CD14-positive monocyte (primary cell): ENCODE data around the gene ZNF282. TPM values are rescaled to one million over a fixed set of nuclear protein-coding genes. Genes with fewer than 3 reads are reported as not detected.

Experiments used
- DNase-seq, 3 donors: peaks; one replicate each; pipeline ENCODE4 v3.0.0-alpha.2; 2011 to 2022
- H2AFZ ChIP-seq: 2 replicates; pipeline ENCODE4 v1.6.0; 2012; ENCODE audit warnings: mild to moderate bottlenecking, low read depth, low read length, inconsistent platforms; ENCODE audit not compliant: insufficient read depth, poor library complexity, severe bottlenecking
- H3K27ac ChIP-seq, 2 donors: 1 replicate in 1 of 2; 2 replicates in 1 of 2; pipeline ENCODE4 v1.5.1; 2012 to 2013; ENCODE audit warnings: low read length in 2 of 2, control low read depth in 1 of 2, inconsistent platforms in 1 of 2, low read depth in 1 of 2, mild to moderate bottlenecking in 1 of 2
- H3K27me3 ChIP-seq, 2 donors: one replicate each; pipeline versions ENCODE4 v1.6.0 to v1.6.1; 2011 to 2013; ENCODE audit warnings: low read length in 2 of 2; ENCODE audit not compliant: control insufficient read depth in 2 of 2, insufficient read depth in 2 of 2
- H3K36me3 ChIP-seq, 2 donors: replicated peaks in 1 of 2; 1 replicate in 1 of 2; 2 replicates in 1 of 2; pipeline versions ENCODE4 v1.5.1 to v1.6.1; 2012 to 2013; ENCODE audit warnings: low read length in 2 of 2, control low read depth in 1 of 2, inconsistent platforms in 1 of 2, mild to moderate bottlenecking in 1 of 2; ENCODE audit not compliant: insufficient read depth in 2 of 2, control insufficient read depth in 1 of 2
- H3K4me1 ChIP-seq, 2 donors: 1 replicate in 1 of 2; 2 replicates in 1 of 2; pipeline versions ENCODE4 v1.5.1 to v1.6.1; 2012 to 2013; ENCODE audit warnings: low read length in 2 of 2, control low read depth in 1 of 2, inconsistent platforms in 1 of 2, mild to moderate bottlenecking in 1 of 2, moderate library complexity in 1 of 2; ENCODE audit not compliant: insufficient read depth in 2 of 2, control insufficient read depth in 1 of 2
- H3K4me2 ChIP-seq: replicated peaks from 2 replicates; pipeline ENCODE3; 2012; ENCODE audit warnings: low read length, moderate library complexity, mild to moderate bottlenecking; ENCODE audit not compliant: poor library complexity, severe bottlenecking; ENCODE audit errors: extremely low read depth
- H3K4me3 ChIP-seq, 3 experiments: fragments of 200-600 bp in 1 of 3; sonication (generic) in 1 of 3; replicated peaks in 1 of 3; 1 replicate in 2 of 3; 2 replicates in 1 of 3; pipeline ENCODE4 v1.5.1; 2011 to 2013; ENCODE audit warnings: low read length in 3 of 3, mild to moderate bottlenecking in 3 of 3, control low read depth in 2 of 3, low read depth in 2 of 3, inconsistent platforms in 1 of 3, moderate library complexity in 1 of 3
- H3K79me2 ChIP-seq: 2 replicates; pipeline ENCODE4 v1.6.0; 2012; ENCODE audit warnings: mild to moderate bottlenecking, control low read depth, inconsistent platforms, low read length, moderate library complexity; ENCODE audit not compliant: insufficient read depth
- H3K9ac ChIP-seq: 2 replicates; pipeline ENCODE4 v1.6.0; 2017; ENCODE audit warnings: low read length, mild to moderate bottlenecking; ENCODE audit not compliant: insufficient read depth, poor library complexity, severe bottlenecking
- H3K9me3 ChIP-seq, 2 donors: replicated peaks in 1 of 2; 1 replicate in 1 of 2; 2 replicates in 1 of 2; pipeline versions ENCODE4 v1.5.1 to v1.6.1; 2012 to 2013; ENCODE audit warnings: low read length in 2 of 2, control low read depth in 1 of 2; ENCODE audit not compliant: control insufficient read depth in 1 of 2, insufficient read depth in 1 of 2
- H4K20me1 ChIP-seq: 2 replicates; pipeline ENCODE4 v1.6.0; 2012; ENCODE audit warnings: mild to moderate bottlenecking, low read length, control low read depth, moderate library complexity; ENCODE audit not compliant: insufficient read depth
- H3K27ac Mint-ChIP-seq, 7 donors: one replicate each; pipeline ENCODE4 v1.8.0; 2020; ENCODE audit warnings: mild to moderate bottlenecking in 7 of 7, mixed read lengths in 7 of 7, moderate library complexity in 6 of 7, inconsistent platforms in 2 of 7
- H3K27me3 Mint-ChIP-seq, 3 donors: one replicate each; pipeline ENCODE4 v1.8.0; 2021 to 2022; ENCODE audit warnings: low read depth in 3 of 3, mild to moderate bottlenecking in 3 of 3, mixed read lengths in 3 of 3, moderate library complexity in 3 of 3, inconsistent platforms in 1 of 3
- H3K36me3 Mint-ChIP-seq, 2 donors: one replicate each; pipeline ENCODE4 v1.8.0; 2020; ENCODE audit warnings: mixed read lengths in 2 of 2, inconsistent platforms in 1 of 2, mild to moderate bottlenecking in 1 of 2
- H3K4me1 Mint-ChIP-seq: one replicate; pipeline ENCODE4 v1.8.0; 2020; ENCODE audit warnings: mild to moderate bottlenecking, mixed read lengths
- H3K4me3 Mint-ChIP-seq, 2 donors: one replicate each; pipeline ENCODE4 v1.8.0; 2020; ENCODE audit warnings: mild to moderate bottlenecking in 2 of 2, mixed read lengths in 2 of 2, moderate library complexity in 1 of 2
- H3K9me3 Mint-ChIP-seq, 7 donors: one replicate each; pipeline ENCODE4 v1.8.0; 2020 to 2022; ENCODE audit warnings: mixed read lengths in 7 of 7, mild to moderate bottlenecking in 6 of 7, moderate library complexity in 6 of 7, inconsistent platforms in 2 of 7
- WGBS: methylation state at CpG from one replicate; pipeline ENCODE4 v1.1.5; 2013; ENCODE audit warnings: missing lambda C conversion rate; ENCODE audit not compliant: insufficient coverage; 5-methylcytosine and 5-hydroxymethylcytosine counted together
- intact Hi-C, 2 donors: fragments of 100-400 bp; cut with micrococcal nuclease; formaldehyde crosslinking; loops; one replicate each; pipeline versions ENCODE4 v1.15.0 to v1.15.1; 2023
- polyA plus RNA-seq, 3 donors: library from polyadenylated mRNA; depleted of rRNA in 1 of 3; unstranded in 2 of 3; stranded (reverse) in 1 of 3; fragments of 300-500 nt in 2 of 3; fragments of >200 nt in 1 of 3; fragmentation: Illumina TruSeq in 2 of 3; gene quantifications; 1 replicate in 2 of 3; 2 replicates in 1 of 3; pipeline ENCODE4 v1.2.3, GENCODE V29; 2012 to 2021
- TF ChIP-seq, protein P1 (sequence below): fragments of 200-600 bp; IDR thresholded peaks from one replicate; pipeline ENCODE4 v1.8.0; 2022; ENCODE audit warnings: antibody characterized with exemption, mild to moderate bottlenecking

ZNF282 gene
- polyA plus RNA-seq, 3 donors: 0.51 to 6.2 (median 0.86) TPM

DNA sequence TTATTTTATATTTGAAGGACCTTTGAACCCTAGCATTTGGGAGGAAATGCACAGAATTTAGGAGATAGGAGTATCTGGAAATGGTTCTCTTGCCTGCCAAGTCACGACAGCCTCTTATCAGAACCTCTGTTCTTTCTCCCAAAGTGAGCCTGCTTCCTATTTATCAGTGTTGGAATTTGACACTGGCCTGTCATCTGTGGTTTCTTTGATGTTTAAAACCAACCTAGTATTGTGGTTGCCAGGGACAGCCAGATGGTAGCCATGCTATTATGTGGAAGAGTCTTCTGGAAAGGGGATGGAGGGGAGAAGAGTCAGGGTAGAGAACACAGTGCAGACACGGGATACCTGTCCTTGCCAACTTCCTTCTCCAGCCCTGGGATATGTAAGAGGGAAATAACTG, 21.1 kb downstream of the ZNF282 start:
- H3K4me1 ChIP-seq: no peaks in the 10 kb centered on the region
- no peaks in the 10 kb centered on the region for H4K20me1 ChIP-seq
- peaks cover 0 to 2% (median 0%) of the 10 kb centered on the region in 7 donors for H3K9me3 Mint-ChIP-seq
- no peaks in the 10 kb centered on the region for H3K4me1 Mint-ChIP-seq
- no peak overlapping the region for H2AFZ ChIP-seq
- no peaks in the 10 kb centered on the region for H3K9me3 ChIP-seq
- DNase-seq: no peak
- intact Hi-C loops: no loop called here
- no CpG with 5 or more reads among the region's 2 CpGs for WGBS
- no peaks in the 10 kb centered on the region for H3K27me3 ChIP-seq
- TF ChIP-seq, protein P1, sequence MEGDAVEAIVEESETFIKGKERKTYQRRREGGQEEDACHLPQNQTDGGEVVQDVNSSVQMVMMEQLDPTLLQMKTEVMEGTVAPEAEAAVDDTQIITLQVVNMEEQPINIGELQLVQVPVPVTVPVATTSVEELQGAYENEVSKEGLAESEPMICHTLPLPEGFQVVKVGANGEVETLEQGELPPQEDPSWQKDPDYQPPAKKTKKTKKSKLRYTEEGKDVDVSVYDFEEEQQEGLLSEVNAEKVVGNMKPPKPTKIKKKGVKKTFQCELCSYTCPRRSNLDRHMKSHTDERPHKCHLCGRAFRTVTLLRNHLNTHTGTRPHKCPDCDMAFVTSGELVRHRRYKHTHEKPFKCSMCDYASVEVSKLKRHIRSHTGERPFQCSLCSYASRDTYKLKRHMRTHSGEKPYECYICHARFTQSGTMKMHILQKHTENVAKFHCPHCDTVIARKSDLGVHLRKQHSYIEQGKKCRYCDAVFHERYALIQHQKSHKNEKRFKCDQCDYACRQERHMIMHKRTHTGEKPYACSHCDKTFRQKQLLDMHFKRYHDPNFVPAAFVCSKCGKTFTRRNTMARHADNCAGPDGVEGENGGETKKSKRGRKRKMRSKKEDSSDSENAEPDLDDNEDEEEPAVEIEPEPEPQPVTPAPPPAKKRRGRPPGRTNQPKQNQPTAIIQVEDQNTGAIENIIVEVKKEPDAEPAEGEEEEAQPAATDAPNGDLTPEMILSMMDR: no peak
- H3K4me3 Mint-ChIP-seq: no peak overlapping the region
- no peak overlapping the region for H3K4me2 ChIP-seq
- H3K79me2 ChIP-seq: no peaks in the 10 kb centered on the region
- H3K27ac ChIP-seq: no peak overlapping the region
- peaks cover 77 to 98% of the 10 kb centered on the region in 2 donors for H3K36me3 ChIP-seq
- peaks cover 85 to 96% of the 10 kb centered on the region in 2 donors for H3K36me3 Mint-ChIP-seq
- no peak overlapping the region for H3K4me3 ChIP-seq
- peaks cover 0 to 2% (median 2%) of the 10 kb centered on the region in 3 donors for H3K27me3 Mint-ChIP-seq
- peak overlapping the region in 1 of 7 donors; percentile 61 for H3K27ac Mint-ChIP-seq
- H3K9ac ChIP-seq: no peak overlapping the region

DNA sequence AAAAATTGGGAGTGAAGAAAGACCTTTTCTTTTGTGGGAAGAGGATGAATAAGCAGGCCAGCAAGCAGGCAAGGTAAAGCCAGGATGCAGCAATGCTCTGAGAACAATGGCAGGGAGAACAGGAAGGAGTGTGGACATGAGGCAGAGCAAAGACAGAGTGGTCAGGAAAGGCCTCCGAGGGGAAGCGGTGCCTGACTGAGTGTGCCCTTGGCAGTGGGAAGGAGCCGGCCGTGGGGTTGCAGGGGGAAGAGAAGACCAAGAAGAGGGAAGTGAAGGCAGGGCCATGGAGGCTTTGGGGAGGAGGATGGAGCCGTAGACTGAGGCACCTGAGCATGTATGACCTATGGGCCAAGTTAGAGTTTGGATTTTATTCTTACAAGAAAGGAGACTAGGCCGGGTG, 22.2 kb downstream of the ZNF282 start:
- intact Hi-C loops: no loop called here
- Histone ChIP-seq H4K20me1 (no peaks in the 10 kb centered on the region), H3K27ac (no peak overlapping the region), H3K4me3 (no peak overlapping the region), H3K36me3 (peaks cover 72 to 90% of the 10 kb centered on the region in 2 donors), H2AFZ (no peak overlapping the region), H3K9me3 (no peaks in the 10 kb centered on the region), H3K4me2 (no peak overlapping the region), H3K27me3 (no peaks in the 10 kb centered on the region), H3K79me2 (no peaks in the 10 kb centered on the region), H3K9ac (no peak overlapping the region), H3K4me1 (no peaks in the 10 kb centered on the region)
- Mint-ChIP-seq H3K4me1 (no peaks in the 10 kb centered on the region), H3K4me3 (no peak overlapping the region), H3K27ac (peak overlapping the region in 2 of 7 donors; percentile 0 to 29), H3K9me3 (peaks cover 0 to 3% (median 0%) of the 10 kb centered on the region in 7 donors), H3K27me3 (peaks cover 0 to 2% (median 2%) of the 10 kb centered on the region in 3 donors), H3K36me3 (peaks cover 87 to 97% of the 10 kb centered on the region in 2 donors)
- TF ChIP-seq, protein P1: no peak
- DNase-seq: no peak
- WGBS: 75% methylated on average over 5 of the region's 6 CpGs
